ENCODE results near the gene KCNK13.
"Not testable (repeated sequence)": the region's sequence is repeated elsewhere in the genome, so short reads cannot be mapped to it uniquely, and the experiment has no call there.

Gene KCNK13

DNA sequence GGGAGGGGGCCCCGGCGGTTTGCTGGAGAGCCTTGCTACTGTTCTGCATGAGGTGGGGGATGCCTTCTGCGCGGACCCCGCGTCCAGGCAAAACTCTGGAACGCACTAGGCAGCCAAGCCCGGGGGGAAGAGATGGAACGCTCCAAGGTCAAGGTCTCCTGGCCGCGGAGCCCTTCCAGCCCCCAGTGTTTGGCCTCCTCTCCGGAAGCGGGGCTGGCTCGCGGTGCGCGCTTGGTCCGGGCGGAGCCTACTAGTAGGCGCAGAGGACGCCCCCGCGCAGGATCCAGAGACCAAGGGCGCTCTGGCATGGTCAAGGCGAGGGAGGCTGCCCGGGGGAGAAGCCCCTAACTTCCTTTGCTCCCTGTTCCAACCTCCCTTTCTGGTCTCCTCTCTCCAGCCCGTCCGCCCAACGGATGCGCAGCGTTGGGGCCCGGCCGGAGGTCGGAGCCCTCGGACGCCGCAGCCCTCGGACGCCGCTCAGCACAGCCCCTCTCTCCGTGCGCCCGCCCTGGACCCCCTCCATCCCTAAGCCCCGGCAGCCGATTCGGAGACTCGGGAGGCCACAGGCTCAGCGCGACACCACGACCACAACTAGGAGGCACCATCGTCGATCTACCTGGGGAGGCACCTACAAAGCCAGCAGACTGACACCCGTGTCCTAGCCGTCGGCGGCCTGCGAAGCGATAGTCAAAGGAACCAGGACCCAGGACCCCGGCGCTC is 669 bp upstream of the KCNK13 start:
- DNase-seq (ENCODE audit: low read depth in 2 of 2) = no peak

DNA sequence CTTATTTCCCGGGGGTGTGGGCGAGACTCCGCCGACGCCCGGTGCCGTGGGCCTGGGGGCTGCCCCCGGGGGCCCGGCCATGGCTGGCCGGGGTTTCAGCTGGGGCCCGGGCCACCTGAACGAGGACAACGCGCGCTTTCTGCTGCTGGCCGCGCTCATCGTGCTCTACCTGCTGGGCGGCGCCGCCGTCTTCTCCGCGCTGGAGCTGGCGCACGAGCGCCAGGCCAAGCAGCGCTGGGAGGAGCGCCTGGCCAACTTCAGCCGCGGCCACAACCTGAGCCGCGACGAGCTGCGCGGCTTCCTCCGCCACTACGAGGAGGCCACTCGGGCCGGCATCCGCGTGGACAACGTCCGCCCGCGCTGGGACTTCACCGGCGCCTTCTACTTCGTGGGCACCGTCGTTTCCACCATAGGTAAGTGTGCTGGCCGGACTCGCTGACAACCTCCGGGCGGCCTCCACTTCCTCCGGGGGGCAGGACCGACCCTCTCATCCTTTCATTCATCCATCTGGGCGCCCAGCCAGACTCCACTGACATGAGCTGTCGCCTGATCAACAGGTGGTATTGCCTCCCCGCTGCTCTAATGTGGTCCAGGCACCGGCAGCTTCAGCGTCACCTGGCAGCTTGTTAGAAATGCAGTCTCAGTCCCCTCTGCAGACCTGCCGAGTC is 467 bp downstream of the KCNK13 start:
- DNase-seq (ENCODE audit: low read depth in 2 of 2) = no peak

DNA sequence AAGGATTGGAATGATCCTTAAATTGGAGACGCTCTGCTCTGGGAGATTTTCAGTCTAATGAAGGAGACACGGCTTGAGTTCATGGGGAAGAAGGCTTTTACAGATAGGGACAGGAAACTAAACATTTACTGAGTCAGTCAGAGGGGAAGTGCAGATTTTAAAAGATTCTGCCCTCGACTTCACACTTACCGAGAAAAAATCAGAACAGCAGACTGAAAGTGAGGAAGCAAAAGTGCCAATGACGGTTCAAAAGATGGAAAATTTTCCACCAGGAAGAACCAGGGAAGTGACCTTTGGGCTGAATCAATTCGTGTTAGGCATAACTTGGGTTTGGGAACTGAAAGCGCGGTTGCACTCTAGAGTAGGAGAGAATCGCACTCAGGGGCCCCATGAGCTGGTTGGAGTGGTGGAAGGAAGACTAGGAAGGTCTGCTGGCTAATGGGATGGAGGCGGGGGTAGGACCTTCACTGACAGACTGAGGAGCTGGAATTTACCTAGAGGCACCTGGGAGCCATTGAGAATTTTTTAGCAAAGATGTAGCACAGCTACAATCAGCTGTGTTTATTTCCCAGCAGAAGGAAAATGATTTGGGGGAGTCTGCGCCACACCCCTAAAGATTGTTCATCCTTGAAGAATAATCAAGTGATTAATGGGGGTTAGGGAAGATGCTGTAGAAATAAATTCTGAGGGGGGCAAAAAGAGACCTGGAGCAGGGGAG is 1.2 kb downstream of the KCNK13 start:
- no peak for DNase-seq (ENCODE audit: low read depth in 2 of 2)

DNA sequence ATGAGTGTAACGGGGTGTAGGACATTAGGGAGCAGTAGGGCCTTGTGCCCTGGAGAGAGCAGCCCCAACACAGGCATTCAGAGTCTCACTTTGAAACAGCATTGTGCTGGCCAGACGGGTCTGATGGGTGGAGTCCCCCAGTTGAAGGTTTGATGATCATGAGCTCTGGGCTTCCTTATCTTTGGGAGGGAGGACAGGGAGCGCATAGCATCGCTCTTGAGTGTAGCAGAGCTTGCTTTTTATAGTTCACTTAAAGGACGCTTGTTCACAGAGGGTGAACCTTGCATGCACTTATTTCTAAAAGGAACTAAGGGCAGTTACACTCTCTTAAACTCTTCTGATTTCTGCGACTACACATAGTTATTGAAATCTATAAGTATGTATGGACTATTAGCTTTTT is 10.6 kb downstream of the KCNK13 start:
- DNase-seq (ENCODE audit: low read depth in 2 of 2) = no peak

DNA sequence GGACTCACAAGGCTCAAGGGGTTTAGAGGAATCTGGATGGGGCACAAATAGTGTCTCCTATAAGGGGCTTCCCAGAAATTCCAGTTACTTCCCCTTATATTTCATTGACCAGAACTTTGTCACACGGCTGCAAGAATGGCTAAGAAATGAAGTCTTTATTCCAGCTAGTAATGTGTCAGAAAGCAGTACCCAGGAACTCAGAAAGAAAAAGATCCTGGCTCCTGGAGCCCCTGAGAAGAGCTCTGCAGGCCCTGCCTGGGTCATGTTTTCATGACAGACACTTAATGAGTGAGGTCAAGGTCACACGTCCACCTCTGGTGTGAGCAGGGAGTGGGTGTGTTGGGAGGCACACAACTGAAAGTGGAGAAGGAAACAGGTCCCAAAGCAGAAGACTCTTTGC is 17.8 kb downstream of the KCNK13 start:
- no peak for DNase-seq (ENCODE audit: low read depth in 2 of 2)

DNA sequence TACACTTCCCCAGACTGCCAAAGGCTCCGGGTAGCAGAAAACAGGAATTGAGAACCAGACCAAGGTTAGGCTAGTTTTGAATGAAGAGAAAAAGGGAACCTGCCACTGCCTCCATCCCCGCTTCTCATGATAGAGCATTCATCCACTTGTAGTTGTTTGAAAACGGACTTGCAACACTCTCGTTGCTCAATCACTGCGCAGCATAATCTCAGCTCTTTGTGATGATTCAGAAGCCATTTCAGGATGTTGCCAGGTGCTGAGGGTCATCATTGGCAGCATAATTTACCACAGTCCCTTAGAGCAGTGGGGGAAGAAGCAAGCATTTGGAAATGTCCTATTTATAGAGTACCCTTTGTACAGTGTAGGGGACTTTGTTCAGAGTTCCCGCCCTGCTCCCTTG is 25.6 kb downstream of the KCNK13 start:
- no peak for DNase-seq (ENCODE audit: low read depth in 2 of 2)

DNA sequence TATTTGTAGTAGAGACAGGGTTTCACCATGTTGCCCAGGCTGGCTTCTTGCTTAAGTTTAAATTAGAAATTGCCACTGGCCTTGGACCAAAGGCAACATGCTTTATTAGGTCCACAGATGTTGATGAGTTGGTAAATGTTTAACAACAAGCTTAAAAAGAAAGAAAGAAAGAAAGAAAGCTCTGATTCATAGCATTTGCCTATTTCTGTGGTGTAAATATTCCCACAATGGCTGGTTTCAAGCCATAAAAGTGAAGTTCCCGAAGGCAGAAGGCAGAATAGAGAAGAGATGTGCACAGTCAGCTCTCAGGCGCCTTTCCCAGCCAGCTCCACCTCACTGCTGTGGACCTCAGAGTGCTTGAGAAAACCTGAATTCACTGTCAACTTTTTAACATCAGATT is 26.4 kb downstream of the KCNK13 start:
- DNase-seq (ENCODE audit: low read depth in 2 of 2) = no peak

DNA sequence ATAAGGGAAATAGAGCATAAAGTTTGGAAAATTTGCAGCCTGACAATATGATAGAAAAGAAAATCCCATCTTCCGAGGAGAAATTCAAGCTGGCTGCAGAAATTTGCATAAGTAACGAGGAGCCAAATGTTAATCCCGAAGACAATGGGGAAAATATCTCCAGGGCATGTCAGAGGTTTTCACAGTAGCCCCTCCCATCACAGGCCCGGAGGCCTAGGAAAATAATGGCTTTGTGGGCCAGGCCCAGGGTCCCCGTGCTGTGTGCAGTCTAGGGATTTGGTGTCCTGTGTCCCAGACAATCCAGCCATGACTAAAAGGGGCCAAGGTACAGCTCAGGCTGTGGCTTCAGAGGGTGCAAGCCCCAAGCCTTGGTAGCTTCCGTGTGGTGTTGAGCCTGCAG is 27.7 kb downstream of the KCNK13 start:
- DNase-seq (ENCODE audit: low read depth in 2 of 2) = not testable (repeated sequence)

DNA sequence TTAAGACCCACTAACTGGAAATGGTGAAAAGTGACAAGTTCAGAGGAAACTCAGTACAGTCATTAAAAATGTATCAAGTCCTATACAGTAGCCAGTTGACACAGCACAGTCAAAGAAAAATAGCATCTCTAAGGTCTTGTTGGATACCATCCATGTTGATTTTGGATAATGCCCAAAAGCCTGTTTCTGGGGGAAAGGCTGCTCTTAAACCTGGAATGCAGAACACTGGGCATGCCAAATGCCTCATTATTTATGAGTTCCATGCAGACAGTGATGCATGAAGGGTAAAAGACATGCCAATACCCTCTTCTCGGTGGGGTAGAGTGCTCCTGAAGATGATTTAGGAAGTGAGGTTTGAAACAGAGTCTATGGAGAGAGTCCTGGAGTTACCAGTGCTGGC is 29.6 kb downstream of the KCNK13 start:
- no peak for DNase-seq (ENCODE audit: low read depth in 2 of 2)

DNA sequence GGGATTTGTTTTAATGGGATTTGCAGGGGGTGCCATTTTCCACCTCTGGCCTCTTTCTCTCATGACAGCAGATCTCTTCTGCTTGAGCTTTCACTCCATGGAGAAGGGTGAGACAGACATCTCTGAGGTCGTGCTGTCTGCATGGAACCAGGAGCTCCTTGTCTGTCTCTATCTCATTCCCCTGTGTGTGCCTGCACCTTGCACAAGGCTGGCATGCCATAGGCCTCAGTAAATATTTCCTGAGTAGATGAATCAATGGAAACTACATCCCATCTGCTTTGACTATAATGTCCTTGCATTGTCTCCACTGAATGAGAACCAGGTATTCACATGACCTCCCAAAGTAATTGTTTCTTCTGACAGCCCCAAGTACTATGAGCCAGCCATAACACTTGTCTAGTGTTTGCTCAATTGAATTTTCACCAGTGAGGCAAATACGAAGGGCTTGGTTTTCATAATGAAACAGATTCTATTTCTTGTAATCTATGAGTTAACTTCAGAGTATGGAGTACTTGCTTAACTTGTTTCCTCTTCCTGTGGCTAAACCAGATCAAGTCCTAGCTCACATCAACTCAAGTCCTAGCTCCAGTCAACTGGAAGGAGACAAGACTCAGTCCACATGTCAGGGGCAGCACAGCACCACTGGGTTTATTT is 32.3 kb downstream of the KCNK13 start:
- no peak for DNase-seq (ENCODE audit: low read depth in 2 of 2)

DNA sequence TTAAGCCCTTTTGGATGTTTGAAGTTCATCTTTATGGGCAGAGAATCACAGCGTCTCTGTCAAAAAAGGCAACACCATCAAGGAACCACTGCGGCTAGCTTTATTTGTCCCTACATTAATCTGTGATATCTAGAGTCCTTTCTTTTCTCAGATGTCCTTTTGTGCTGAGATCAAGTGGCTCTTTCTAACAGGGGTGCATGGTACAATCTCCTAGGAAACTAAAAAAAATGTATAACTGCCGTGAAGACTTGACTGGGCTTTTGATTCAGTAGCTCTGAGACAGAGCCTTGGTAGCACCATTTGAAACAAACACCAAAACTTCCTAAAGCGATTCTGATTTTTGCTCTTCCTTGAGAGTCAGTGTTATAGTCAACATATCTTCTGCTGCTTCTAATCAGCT is 33.3 kb downstream of the KCNK13 start:
- no peak for DNase-seq (ENCODE audit: low read depth in 2 of 2)

DNA sequence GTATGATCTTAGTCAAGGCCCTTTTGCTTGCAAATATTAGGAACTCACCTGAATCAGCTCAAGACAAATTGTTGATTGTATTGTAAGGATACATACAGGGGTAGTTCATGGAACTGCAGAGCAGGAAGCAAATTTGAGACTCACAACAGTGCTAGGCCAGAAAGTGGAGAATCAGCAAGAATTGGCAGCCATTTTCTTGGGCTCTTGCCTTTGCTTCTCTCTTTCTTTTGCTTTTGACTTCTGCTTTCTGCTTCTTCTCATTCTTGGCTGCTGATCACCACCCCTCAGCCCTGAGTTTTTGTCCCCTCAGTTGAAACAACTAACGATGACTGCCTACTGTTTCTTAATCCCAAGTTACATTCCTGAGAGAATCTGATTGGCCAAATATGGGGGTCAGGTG is 34.8 kb downstream of the KCNK13 start:
- DNase-seq (ENCODE audit: low read depth in 2 of 2) = no peak

DNA sequence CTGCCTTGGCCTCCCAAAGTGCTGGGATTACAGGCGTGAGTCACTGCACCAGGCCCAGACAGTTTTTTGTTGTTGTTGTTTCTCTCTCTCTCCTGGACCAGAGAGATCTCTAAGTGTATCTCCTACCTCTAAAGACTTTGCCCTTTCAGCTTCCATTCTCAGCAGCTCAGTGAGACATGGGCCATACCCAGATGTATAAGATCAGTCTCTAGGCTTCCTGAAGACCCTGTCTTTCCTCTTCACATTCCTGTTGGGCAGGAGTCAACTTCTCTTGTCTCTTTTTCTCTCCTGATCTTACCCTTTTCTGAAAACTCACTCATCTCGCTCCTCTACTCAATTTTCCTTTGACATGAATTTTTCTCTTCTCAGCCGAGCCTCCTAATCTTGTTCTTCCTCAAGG is 42.0 kb downstream of the KCNK13 start:
- DNase-seq (ENCODE audit: low read depth in 2 of 2) = no peak

DNA sequence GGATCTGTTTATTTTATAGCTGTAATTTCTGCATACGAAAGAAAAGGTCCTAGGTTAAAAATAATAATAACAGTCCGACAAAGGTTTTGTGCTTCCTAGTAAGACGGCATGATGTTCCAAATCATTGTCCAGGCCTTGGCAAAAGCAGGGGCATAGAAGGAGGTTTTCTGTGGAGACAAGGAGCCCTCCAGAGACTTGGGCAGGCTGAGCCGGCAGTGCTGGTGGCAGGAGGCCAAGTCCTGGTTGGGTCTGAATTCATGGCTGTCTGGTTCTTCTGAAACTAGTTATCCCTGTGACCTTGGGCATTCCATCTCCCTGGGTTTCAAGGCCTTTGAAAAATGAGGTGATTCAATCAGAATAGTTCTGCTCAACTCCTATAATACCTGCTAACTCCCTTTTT is 44.0 kb downstream of the KCNK13 start:
- DNase-seq (ENCODE audit: low read depth in 2 of 2) = no peak

DNA sequence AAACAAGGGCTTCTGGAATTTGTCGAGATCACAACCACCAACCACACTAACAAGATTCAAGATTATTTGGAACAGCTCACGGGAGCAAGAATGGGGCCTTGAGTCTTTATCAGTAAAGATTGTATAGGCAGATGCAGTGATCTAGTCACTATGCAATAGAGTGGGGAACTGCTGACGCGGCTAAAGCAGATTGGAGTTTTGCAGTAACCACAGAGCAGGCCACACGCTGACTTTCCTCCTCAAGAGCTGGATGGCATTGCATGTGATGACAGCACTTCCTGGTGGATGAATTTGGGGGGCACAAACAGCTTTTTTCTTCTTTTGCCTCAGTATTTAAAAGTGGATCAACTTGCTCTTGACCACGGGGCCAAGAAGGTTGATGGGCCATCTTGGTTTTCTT is 46.0 kb downstream of the KCNK13 start:
- DNase-seq (ENCODE audit: low read depth in 2 of 2) = no peak

DNA sequence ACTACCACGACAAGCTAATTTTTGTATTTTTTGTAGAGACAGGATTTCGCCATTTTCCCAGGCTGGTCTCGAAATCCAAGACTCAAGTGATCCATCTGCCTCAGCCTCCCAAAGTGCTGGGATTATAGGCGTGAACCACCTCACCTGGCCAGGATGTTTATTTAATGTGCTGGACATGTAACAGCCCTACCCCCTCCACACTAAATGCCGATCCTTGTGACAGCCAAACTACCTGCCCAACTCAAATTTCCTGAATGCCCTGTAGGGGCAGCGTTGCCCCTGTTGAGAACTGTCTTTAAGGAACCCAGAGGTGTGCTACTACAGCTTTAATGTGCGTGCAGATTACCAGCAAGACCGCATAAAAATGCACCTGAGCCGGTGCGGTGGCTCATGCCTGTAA is 48.1 kb downstream of the KCNK13 start:
- no peak for DNase-seq (ENCODE audit: low read depth in 2 of 2)

DNA sequence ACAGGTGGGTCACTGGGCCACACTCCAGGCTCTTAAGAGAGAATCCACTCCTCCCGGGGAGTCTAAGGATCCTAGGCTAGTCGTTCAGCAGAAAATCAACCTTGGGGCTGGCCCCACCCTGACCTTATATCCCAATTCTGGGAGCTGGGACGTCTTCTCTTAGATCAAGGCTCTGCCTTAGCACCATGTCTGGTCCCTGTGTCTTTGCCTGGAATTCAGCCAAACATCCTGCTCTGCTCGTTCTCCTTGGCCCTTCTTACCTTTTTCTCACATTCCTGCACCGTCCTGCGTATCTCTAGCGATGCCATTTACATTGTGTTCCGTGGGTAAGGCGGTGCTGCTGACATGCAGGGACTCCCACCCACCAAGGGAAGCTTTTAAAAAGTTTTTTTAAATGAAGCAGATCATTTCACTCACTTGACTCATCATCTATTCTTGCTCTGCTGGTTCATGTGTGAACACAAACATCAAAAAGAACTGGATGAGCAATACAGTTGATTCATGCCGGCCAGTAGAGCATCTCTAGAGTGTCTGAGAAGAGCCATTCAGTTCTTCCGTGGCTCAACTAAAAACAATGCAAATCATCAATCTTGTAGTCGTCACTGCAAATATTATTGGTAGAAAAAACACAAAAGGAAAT is 50.2 kb downstream of the KCNK13 start:
- DNase-seq (ENCODE audit: low read depth in 2 of 2) = no peak

DNA sequence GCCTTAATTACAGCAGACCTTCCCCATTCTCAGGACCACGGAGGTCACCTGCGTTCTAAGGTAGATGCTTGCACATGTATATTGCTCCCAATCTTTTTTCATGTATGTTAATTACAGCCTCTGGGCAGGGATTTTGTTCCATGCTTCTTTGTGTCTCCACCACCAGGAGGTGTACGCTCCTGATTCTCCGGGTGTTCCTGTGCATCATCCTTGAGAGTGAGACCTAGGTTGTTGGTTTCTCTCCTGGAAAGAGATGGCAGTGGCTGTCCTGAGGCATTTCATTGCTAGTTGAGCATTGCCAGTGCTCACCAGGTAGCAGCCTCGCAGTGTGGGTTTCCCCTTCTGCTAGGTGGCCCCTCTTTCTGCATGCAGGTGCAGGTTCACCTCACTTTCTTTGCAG is 52.8 kb downstream of the KCNK13 start:
- DNase-seq (ENCODE audit: low read depth in 2 of 2) = no peak

DNA sequence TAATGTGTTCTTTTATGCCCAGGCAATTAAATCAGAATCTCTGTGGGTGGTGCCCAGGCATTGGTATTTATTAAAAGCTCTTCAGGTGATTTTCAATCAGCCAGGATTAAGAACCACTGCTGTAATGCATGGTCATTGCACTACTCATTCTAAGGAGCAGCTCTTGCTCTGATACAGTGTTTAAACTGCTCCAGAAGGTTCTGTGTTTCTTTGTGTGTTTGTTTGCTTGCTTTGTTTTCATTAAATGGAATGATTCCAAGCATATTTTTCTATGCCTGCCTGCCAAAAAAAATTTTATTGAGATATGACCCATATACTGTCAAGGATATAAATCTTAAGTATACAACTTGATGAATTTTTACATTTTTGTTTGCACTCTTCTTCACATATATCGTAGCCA is 54.0 kb downstream of the KCNK13 start:
- DNase-seq (ENCODE audit: low read depth in 2 of 2) = no peak

DNA sequence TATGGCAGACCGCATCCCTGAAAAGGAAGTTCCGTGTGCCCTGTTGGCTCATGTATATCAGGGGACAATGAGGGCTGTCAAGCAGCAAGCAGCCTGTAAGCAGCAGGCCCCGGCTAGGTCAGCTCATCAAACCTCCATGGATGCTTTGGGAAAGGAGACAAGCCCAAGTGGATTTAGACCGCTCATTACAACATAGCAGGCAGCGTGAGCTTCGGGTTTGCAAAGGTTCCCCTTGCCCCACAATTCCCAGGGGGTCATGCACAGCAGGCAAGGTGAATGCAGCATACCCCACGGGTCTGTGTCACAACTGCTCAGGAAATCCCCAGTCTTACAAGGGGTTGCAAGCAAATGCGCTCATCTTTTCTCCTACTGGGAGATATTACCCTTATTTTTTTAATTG is 54.6 kb downstream of the KCNK13 start:
- no peak for DNase-seq (ENCODE audit: low read depth in 2 of 2)

DNA sequence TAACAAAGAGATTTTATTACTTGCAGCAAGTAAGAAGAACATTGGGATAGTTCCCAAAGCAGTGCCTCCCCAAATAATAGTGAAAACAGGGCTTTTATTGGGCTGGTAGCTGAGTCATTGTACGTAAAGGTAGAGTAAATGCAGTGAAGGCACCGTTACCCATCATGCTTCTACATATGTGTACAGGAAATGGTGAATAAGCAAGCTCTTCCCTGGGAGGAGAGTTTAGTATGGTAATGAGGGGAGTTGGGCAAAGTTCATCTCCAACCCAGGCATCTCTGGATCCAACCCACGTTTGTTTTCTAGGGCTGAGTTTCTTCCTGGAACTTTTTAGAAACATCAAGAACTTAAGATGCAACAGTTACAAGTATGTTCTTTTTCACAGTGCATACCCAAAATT is 56.2 kb downstream of the KCNK13 start:
- DNase-seq (ENCODE audit: low read depth in 2 of 2) = no peak

DNA sequence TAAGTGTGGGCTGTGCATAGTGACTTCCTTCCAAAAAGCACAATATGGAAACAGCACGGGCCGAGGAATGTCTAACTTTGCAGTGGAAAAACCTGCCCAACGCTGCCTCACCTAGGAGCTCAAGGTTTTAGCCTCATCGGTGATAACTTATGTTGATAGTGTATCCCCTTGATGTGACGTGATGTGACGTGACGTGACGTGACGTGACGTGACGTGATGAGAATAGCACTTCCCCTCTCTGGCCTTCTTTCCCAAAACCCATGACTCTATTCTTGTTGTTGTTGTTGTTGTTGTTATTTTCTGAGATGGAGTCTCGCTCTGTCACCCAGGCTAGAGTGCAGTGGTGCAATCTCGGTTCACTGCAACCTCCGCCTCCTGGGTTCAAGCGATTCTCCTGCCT is 64.5 kb downstream of the KCNK13 start:
- no peak for DNase-seq (ENCODE audit: low read depth in 2 of 2)
